Endometrial microvascular endothelial cells (primary cell): ENCODE measurements around the gene FBXL13. TPM values are rescaled to one million over a fixed set of nuclear protein-coding genes. Genes with fewer than 3 reads are reported as not detected.
"Not testable (repeated sequence)": the region's sequence is repeated elsewhere in the genome, so short reads cannot be mapped to it uniquely, and the experiment has no call there.

Source experiments
- in situ Hi-C: cut with HindIII; loops from 2 replicates; pipeline ENCODE4 v1.10.0; 2017; ENCODE audit warnings: low sequenced_read_pairs, low pct_unique_long_range_greater_than_20kb; ENCODE audit errors: inconsistent ontology term
- total RNA-seq: library from RNA; depleted of rRNA; stranded (reverse); fragments of >200 nt; gene quantifications from one replicate; pipeline ENCODE4 v1.2.3, GENCODE V29; 2015; ENCODE audit errors: inconsistent ontology term

Gene FBXL13
- total RNA-seq, 1 donor from 2014 or later, result 3.4 TPM

DNA sequence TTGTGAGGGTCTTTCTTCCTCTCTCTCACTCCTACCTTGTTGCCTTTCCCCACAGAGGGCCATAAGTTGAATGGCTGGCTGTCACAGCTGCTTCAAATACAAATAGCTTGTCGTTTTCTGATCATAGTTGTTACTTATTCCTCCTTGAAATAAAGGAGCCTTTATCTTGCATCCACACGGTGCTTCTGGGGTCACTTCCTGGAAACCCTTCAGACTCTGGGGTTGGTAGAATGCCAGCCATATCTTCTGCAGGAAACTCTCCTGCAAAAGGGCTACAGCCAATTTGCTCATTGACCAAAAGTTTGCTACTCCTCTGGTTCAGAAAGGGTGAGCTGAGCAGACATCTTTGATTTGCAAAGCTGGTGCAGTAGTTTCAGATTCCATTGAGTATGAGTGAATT is 255.4 kb downstream of the FBXL13 start:
- in situ Hi-C loops, result no loop called here

DNA sequence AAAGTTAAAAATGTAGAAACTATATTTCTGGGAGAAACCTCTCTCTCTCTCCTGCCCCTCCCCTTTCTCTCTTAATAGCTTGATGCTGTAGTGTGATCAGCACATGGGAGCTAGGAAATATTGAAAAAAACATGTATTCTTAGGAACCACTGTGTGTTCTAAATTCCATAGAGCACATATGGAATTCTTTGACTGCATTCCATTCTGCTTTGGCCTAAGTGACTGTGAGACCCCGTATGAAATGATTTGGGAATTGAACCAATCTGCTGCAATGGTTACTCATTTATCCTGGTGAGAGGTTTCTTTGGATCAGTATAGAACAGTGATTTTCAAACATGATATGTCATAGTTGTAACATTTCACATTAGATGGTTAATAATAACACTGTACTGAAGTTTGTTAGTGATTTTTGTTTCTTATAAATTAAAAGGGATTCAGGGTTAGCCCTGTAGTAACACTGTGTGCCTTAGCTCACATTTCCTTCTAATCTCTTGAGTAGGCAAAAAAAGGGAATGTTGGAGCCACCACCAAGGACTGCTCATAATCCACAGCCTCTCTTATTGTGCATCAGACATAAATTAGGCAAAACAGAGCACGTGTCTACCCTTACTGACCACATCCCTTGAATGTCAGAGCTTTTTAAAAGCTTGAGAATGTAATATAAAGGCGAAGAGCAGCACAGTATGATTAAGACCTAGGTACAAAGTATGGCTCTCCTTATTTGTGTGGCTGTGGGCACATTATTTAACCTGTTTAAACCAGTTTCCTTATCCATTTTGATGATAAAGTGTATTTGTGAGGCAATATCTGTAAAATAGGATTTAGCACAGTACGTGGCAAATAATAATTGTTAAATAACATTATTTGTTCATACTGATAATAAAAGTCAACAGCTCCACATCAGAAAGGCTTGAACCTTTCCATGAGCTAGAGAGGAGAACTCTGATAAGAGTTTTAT is 256.7 kb downstream of the FBXL13 start:
- in situ Hi-C loops, result no loop called here

DNA sequence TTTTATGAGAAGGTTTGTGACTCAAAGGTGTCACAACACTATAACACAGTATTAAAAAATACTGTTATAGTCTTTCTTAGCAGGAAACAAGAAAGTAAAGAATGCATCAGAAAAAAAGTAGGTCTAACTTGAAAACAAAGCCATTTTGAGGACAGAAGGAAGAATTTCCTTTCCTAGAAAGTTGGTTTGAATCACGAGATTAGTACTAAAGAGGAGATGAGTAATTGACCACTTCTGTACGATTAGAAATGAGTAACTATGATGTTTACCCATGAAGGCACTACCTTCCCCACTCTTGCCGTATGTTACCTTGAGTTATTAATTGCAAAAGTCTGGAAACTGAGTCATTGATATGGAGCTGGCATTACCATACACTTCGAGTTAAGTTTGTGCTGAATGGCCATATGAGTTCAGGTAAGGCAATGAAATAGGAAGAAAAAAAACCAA is 260.5 kb downstream of the FBXL13 start:
- in situ Hi-C loops, result no loop called here

DNA sequence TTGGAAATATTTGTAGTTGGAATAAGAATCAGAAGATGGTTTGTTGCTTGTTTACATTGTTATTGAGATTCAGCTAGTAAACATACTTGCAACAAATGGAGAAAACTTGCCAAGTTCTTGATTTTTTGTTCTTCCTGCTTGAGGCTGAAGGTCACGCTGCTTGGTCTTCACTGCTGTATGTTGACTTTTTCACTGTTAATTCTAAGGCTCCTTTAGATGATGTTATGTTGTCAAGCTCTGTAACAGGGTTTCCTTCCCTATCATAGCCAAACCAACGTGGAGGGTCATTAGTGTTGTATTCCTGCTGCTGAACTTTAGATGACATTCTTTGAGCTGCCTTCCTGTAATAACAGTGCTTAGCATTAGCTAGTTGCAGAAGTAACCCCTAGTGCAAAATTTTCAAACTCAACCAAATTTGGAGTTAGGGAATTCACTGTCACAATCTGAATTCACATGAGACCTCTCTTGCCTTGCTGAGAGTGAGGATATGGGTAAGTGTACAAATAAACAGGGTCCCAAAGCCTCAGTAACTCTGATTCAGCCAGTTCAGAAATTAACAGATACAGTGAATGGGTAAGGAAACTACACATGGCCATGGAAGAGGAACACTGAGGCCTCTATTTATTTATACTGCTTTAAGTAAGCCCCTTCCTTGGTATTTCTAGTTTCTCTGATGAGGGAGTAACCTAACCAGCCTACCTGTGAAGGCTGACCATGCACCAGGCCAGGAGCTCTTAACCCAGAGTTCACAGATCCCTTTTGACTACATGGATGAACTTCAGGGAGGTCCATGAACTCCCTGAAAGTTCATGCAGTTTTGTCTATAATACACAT is 261.2 kb downstream of the FBXL13 start:
- in situ Hi-C loops, result no loop called here

DNA sequence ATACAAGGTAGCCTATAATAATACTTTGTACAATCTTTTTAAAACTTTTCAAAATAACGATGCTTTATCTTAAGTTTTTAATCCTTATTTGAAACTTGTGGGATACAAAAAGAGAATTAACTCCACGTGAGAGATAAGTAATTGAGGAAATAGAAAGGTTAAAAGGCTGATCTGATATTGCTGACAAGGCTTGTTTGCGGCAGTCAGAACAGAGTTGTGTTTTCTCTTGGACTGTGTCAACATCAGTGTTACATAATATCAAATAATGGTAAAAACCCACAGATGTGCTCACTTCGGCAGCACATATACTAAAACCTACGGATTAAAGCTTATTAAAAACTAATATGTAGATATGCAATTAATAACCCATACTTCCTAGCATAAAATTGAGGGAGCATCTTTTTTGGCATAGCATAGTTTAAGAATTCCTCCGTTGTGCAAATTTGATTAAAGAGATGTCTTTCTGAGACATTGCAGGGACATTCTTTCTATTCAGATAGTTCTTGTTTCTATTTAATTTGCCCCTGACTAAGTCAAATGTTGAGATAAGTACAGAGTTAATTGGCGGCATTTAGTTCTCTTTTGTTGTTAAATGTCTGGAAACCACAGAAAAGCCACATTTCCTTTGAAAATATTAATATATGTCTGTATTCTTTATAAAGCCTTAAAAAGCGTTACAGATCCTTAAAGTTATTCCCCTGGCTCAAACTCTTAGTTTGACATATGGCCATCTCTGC is 262.5 kb downstream of the FBXL13 start:
- in situ Hi-C loops, result no loop called here

DNA sequence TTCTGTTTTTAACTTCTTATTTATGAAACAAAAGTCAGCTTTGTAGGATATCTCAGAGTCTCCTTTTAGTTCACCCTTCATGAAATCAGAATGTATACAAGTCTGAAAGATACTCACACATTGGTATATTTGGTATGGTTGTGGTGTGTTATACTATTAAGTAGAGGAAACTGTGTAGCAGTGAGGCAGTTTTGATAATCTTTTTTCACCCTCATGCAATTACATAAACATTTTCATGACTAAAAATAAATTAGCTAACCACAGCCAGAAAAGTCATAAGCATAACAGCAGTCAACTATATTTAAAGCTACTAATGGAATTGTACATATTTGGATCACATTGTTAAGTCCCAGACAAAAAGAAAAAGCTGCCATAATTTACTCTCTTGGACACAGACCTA is 263.7 kb downstream of the FBXL13 start:
- in situ Hi-C loops, result no loop called here

DNA sequence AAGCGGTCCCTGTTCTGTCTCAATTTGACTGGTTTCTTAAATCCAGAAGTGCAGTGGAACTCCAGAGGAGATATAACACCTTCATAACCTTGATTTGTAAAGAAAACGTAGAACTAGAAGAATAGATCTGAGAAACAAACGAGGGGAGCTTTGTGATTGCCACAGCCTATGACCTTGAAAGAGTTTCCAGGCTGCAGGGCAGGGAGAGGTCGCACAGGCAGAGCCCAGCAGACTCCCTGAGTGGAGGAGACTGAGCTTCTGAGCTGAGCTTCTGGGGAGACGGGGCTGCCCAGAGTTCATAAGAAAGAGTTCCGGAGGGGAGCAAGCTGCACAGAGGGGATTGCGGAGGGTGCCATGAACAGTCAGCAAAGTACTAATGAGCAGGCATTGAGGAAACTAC is 268.0 kb downstream of the FBXL13 start:
- in situ Hi-C loops, result no loop called here

DNA sequence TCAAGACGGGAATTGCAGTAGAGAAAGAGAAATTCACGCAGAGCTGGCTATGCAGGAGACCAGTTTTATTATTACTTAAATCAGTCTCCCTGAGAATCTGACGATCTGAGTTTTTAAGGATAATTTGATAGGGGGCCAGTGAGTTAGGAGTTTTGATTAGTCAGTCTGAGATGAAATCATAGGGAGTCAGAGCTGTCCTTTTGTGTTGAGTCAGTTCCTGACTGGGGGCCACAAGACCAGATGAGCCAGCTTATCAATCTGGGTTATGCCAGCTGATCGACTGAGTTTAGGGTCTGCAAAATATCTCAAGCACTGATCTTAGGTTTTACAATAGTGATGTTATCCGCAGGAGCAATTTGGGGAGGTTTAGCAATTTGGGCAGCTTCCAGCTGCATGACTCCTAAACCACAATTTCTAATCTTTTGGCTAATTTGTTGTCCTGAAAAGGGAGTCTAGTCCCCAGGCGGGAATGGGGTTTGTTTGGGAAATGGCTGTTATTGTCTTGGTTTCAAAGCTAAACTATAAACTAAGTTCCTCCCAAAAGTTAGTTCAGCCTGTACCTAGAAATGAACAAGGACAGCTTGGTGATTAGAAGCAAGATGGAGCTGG is 278.5 kb downstream of the FBXL13 start:
- in situ Hi-C loops, result not testable (repeated sequence)

DNA sequence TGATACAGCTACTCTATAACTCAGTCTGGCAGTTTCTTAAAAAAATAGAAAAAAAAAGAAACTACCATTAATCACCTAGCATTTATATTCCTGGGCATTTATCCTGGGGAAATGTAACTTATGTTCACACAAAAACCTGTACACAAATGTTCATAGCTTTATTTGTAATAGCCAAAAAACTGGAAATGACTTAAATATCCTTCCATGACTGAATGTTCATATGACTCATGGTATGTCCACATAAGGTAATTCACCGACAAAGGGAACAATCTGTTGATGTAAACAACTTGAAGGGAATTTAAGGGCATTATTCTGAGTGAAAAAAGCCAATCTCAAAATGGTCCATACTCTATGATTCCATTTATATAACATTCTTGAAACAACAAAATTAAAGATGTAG is 280.0 kb downstream of the FBXL13 start:
- in situ Hi-C loops, result not testable (repeated sequence)

DNA sequence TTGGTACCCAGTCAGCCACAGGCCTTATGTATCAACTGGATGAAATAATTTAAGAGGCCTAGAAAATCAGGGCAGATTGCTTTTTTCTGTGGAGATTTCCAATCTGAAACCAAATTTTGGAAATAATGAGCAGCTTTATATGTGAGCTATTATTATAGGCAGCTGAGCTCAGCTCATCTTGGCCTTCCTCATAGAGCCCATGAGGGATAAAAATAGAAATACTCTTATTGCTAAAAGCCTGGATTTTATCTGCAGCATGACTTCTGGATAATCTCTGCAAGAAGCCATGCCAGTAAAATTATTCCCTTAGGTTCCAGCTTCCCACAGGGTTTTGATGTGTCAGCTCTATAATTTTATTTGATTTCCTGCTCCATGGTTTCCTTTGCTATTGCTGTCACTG is 282.8 kb downstream of the FBXL13 start:
- in situ Hi-C loops, result not testable (repeated sequence)

DNA sequence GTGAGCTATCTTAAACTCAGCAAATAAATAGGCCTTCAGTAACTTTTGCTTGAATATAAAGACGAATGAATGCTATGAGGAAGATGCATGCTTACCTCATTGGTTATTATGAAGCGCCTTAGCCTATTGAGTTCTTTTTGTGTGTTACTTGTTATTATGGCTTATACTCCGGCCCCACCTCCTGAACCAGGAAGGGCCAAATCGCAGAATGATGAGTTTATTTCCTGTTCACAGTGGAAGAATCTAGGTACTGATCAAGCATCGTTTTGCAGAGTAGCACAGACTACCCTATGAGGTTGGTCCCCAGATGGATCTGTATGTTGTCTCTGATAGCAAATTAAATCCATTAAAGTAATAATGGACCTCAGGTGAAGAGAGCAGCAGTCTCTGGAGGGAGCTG is 283.2 kb downstream of the FBXL13 start:
- in situ Hi-C loops, result not testable (repeated sequence)

DNA sequence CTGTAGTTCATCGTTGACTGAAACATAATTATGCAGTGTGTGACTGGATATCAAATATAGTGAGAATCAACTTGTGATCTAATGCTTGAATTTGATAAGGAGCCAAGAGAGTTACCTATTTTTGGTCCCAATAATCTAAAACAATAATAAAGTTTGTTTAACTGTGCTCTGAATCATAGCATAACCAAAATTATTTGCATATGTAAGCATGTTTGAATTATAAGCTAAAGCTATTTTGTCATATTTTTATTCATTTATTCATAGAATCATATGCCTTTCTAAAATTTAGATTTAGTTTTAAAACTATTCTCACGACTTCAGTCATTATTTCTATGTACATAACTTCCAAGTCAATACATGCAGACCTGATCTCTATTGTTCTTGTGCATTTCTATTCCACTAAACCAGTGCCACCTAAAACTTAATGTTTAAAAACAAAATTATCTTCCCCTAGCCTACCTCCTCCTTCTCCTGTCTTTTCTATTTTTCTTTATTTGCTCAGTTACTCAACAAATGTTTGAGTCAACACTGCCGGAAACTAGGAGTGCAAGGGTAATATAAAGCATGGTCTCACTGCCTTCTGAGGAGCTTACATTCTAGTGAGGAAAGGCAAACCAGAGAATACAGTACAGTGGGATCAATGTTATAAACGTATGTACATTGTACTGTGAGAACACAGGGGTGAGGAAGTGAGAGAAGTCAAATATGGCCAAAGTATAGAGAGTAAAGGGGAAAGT is 284.1 kb downstream of the FBXL13 start:
- in situ Hi-C loops, result not testable (repeated sequence)

DNA sequence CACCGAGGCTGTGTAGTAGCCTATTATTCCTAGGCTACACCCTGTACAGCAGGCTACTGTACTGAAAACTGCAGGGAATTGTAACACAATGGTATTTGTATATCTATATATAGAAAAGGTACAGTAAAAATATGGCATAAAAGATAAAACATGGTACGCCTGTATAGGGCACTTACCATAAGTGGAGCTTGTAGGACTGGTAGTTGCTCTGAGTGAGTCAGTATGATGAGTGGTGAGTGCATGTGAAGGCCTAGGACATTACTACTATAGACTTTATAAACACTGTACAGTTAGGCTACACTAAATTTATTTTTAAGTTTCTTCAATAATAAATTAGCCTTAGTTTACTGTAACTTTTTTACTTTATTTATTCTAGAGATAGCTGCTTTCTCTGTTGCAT is 285.8 kb downstream of the FBXL13 start:
- in situ Hi-C loops, result not testable (repeated sequence)

DNA sequence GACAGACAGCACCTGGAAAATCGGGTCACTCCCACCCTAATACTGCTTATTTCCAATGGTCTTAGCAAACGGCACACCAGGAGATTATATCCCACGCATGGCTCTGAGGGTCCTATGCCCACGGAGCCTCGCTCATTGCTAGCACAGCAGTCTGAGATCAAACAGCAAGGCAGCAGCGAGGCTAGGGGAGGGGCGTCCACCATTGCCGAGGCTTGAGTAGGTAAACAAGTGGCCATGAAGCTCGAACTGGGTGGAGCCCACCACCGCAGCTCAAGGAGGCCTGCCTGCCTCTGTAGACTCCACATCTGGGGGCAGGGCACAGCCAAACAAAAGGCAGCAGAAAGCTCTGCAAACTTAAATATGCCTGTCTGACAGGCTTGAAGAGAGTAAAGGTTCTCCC is 293.7 kb downstream of the FBXL13 start:
- in situ Hi-C loops, result not testable (repeated sequence)

DNA sequence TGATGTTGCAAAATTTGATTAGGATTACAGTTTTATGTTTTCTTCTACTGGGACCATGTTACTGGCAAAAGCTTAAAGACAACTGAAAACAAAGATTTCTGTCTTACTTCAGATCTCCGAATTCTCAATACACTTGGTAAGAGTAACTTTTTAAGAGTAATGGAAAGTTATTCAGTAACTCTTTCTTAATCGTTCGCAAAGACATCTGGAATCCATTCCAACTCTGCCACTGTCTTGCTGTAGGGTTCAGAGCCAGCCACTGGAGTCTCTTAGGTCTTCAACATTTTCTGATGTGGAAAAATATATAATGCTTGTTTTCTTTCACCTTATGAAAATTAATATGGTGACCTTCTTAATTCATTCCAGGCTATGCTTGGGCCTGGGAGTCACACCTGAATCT is 295.9 kb downstream of the FBXL13 start:
- in situ Hi-C loops, result not testable (repeated sequence)

DNA sequence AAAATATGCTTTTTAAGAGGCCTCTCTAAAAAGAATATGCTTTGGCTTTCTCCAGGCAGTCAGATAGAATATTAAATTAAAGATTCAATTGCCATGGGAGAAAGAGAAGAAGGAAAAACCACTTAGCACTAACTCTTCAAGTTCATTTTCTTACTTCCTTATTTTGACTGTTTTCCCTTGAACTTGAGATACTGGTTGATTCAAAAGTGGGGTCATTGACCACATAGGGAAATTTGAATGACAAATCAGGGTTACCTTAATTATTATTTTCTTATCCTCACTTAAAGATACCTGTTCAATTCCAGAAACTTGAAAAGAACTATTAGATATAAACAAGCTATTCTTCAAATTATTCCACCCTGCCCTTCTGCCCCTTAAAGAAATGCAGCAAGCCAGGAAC is 298.4 kb downstream of the FBXL13 start:
- in situ Hi-C loops, result not testable (repeated sequence)

DNA sequence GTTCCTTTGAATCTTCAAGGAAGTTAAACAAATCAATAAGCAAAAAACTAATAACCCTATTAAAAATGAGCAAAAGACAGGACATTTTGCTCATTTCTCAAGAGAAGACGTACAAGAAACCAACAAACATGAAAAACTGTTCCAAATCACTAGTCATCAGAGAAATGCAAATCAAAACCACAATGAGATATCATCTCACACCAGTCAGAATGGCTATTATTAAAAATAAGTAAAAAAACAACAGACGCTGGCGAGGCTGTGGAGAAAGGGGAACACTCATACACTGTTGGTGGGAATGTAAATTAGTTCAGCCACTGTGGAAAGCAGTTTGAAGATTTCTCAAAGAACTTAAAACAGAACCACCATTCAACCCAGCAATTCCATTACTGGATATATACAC is 304.1 kb downstream of the FBXL13 start:
- in situ Hi-C loops, result not testable (repeated sequence)

DNA sequence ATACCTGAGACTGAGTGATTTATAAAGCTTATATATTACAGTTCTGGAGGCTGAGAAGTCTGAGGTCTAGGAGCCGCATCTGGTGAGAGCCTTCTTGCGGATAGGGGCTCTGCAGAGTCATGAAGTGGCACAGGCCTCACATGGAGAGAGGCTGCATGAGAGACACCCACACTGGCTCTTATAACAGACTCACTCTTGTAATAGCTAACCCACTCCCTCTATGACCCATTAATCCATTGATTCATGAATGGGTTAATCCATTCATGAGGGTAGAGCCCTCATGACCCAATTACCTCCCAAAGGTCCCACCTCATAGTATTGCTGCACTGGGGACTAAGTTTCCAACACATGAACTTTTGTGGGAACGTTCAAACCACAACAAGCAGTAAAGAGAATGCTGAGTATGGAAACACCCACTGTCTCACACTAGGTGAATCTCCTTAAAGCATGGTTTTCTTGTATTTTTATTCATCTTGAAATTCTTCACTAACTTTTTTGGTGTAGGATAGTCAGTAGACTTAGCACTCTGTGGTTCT is 304.9 kb downstream of the FBXL13 start:
- in situ Hi-C loops, result not testable (repeated sequence)
